ENCODE results near the gene C12orf75.

DNA sequence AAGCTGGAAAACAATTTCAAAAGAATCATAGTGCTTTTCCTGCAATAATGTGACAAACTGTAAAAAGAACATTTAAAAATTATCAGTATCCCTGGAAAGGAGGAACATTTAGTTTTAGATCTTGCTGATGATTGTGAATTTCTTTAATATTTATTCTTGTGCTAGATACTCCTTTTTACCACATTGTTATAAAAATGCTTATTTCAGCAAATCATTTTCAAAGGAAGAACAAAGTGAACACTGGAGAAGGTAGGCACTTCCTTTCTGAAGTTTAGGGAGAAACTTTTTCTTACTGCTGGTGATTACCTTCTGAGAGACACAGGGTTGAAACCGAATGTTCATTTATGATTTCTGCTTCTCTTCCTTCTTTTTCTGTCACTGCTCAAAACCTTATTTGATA, 45.1 kb upstream of the C12orf75 start:
- TF ChIP-seq, protein P1, sequence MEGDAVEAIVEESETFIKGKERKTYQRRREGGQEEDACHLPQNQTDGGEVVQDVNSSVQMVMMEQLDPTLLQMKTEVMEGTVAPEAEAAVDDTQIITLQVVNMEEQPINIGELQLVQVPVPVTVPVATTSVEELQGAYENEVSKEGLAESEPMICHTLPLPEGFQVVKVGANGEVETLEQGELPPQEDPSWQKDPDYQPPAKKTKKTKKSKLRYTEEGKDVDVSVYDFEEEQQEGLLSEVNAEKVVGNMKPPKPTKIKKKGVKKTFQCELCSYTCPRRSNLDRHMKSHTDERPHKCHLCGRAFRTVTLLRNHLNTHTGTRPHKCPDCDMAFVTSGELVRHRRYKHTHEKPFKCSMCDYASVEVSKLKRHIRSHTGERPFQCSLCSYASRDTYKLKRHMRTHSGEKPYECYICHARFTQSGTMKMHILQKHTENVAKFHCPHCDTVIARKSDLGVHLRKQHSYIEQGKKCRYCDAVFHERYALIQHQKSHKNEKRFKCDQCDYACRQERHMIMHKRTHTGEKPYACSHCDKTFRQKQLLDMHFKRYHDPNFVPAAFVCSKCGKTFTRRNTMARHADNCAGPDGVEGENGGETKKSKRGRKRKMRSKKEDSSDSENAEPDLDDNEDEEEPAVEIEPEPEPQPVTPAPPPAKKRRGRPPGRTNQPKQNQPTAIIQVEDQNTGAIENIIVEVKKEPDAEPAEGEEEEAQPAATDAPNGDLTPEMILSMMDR (IDR thresholded peaks at IDR 0.05) = no peak
- no peak for TF ChIP-seq POLR2A (IDR thresholded peaks at IDR 0.05)
